ENCODE results near the gene TSGA10IP.

DNA sequence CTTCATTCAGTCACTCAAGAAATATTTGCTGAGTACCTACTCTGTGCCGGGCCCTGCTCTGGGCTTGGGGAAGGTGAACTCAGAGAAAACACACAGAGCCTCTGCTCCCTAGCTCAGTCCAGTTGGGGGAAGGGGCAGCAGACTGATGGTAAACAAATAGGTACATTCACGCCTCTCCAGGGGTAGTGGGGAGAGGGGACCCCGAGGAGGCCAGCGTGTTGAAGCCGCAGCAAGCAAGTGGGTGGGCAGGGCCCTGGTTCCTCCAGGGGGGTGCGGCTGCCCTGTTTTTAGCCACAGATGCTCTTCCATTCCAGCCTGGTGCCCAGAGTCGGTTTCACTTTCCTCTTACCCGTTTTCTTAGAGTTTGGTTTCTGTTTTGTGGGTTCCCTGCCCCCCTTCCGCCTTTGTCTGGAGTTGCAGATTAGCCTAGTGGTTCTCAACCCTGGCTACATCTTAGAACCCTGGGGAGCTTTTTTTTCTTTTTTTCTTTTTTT lies 17.3 kb upstream of the TSGA10IP start:
- TF ChIP-seq, protein P1, sequence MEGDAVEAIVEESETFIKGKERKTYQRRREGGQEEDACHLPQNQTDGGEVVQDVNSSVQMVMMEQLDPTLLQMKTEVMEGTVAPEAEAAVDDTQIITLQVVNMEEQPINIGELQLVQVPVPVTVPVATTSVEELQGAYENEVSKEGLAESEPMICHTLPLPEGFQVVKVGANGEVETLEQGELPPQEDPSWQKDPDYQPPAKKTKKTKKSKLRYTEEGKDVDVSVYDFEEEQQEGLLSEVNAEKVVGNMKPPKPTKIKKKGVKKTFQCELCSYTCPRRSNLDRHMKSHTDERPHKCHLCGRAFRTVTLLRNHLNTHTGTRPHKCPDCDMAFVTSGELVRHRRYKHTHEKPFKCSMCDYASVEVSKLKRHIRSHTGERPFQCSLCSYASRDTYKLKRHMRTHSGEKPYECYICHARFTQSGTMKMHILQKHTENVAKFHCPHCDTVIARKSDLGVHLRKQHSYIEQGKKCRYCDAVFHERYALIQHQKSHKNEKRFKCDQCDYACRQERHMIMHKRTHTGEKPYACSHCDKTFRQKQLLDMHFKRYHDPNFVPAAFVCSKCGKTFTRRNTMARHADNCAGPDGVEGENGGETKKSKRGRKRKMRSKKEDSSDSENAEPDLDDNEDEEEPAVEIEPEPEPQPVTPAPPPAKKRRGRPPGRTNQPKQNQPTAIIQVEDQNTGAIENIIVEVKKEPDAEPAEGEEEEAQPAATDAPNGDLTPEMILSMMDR (conservative IDR thresholded peaks at IDR 0.05; ENCODE audit: low read depth in 2 of 2) = no peak
- TF ChIP-seq EZH2 (IDR thresholded peaks at IDR 0.05; ENCODE audit: low read depth, unreplicated experiment) (no peak), EZH2phosphoT487 (IDR thresholded peaks at IDR 0.05; ENCODE audit: unreplicated experiment) (no peak), POLR2AphosphoS5 (IDR thresholded peaks at IDR 0.05; ENCODE audit: low read depth) (no peak), JUNB (IDR thresholded peaks at IDR 0.05; ENCODE audit: unreplicated experiment) (no peak), CREB1 (CRISPR knock-in tag; IDR thresholded peaks at IDR 0.05; ENCODE audit: low read depth) (no peak), ZNF114 (CRISPR knock-in tag; IDR thresholded peaks at IDR 0.05) (no peak), ZNF331 (CRISPR knock-in tag; IDR thresholded peaks at IDR 0.05; ENCODE audit: low read depth) (no peak), NANOG (IDR thresholded peaks at IDR 0.05; ENCODE audit: borderline replicate concordance) (no peak)
- TF ChIP-seq, protein P2, sequence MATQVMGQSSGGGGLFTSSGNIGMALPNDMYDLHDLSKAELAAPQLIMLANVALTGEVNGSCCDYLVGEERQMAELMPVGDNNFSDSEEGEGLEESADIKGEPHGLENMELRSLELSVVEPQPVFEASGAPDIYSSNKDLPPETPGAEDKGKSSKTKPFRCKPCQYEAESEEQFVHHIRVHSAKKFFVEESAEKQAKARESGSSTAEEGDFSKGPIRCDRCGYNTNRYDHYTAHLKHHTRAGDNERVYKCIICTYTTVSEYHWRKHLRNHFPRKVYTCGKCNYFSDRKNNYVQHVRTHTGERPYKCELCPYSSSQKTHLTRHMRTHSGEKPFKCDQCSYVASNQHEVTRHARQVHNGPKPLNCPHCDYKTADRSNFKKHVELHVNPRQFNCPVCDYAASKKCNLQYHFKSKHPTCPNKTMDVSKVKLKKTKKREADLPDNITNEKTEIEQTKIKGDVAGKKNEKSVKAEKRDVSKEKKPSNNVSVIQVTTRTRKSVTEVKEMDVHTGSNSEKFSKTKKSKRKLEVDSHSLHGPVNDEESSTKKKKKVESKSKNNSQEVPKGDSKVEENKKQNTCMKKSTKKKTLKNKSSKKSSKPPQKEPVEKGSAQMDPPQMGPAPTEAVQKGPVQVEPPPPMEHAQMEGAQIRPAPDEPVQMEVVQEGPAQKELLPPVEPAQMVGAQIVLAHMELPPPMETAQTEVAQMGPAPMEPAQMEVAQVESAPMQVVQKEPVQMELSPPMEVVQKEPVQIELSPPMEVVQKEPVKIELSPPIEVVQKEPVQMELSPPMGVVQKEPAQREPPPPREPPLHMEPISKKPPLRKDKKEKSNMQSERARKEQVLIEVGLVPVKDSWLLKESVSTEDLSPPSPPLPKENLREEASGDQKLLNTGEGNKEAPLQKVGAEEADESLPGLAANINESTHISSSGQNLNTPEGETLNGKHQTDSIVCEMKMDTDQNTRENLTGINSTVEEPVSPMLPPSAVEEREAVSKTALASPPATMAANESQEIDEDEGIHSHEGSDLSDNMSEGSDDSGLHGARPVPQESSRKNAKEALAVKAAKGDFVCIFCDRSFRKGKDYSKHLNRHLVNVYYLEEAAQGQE (IDR thresholded peaks at IDR 0.05; ENCODE audit: unreplicated experiment) = no peak
- TF ChIP-seq, protein P3, sequence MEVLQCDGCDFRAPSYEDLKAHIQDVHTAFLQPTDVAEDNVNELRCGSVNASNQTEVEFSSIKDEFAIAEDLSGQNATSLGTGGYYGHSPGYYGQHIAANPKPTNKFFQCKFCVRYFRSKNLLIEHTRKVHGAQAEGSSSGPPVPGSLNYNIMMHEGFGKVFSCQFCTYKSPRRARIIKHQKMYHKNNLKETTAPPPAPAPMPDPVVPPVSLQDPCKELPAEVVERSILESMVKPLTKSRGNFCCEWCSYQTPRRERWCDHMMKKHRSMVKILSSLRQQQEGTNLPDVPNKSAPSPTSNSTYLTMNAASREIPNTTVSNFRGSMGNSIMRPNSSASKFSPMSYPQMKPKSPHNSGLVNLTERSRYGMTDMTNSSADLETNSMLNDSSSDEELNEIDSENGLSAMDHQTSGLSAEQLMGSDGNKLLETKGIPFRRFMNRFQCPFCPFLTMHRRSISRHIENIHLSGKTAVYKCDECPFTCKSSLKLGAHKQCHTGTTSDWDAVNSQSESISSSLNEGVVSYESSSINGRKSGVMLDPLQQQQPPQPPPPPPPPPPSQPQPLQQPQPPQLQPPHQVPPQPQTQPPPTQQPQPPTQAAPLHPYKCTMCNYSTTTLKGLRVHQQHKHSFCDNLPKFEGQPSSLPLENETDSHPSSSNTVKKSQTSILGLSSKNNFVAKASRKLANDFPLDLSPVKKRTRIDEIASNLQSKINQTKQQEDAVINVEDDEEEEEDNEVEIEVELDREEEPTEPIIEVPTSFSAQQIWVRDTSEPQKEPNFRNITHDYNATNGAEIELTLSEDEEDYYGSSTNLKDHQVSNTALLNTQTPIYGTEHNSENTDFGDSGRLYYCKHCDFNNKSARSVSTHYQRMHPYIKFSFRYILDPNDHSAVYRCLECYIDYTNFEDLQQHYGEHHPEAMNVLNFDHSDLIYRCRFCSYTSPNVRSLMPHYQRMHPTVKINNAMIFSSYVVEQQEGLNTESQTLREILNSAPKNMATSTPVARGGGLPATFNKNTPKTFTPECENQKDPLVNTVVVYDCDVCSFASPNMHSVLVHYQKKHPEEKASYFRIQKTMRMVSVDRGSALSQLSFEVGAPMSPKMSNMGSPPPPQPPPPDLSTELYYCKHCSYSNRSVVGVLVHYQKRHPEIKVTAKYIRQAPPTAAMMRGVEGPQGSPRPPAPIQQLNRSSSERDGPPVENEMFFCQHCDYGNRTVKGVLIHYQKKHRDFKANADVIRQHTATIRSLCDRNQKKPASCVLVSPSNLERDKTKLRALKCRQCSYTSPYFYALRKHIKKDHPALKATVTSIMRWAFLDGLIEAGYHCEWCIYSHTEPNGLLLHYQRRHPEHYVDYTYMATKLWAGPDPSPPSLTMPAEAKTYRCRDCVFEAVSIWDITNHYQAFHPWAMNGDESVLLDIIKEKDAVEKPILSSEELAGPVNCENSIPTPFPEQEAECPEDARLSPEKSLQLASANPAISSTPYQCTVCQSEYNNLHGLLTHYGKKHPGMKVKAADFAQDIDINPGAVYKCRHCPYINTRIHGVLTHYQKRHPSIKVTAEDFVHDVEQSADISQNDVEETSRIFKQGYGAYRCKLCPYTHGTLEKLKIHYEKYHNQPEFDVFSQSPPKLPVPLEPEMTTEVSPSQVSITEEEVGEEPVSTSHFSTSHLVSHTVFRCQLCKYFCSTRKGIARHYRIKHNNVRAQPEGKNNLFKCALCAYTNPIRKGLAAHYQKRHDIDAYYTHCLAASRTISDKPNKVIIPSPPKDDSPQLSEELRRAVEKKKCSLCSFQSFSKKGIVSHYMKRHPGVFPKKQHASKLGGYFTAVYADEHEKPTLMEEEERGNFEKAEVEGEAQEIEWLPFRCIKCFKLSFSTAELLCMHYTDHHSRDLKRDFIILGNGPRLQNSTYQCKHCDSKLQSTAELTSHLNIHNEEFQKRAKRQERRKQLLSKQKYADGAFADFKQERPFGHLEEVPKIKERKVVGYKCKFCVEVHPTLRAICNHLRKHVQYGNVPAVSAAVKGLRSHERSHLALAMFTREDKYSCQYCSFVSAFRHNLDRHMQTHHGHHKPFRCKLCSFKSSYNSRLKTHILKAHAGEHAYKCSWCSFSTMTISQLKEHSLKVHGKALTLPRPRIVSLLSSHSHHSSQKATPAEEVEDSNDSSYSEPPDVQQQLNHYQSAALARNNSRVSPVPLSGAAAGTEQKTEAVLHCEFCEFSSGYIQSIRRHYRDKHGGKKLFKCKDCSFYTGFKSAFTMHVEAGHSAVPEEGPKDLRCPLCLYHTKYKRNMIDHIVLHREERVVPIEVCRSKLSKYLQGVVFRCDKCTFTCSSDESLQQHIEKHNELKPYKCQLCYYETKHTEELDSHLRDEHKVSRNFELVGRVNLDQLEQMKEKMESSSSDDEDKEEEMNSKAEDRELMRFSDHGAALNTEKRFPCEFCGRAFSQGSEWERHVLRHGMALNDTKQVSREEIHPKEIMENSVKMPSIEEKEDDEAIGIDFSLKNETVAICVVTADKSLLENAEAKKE (CRISPR knock-in tag; IDR thresholded peaks at IDR 0.05) = no peak
- TF ChIP-seq, protein P4, sequence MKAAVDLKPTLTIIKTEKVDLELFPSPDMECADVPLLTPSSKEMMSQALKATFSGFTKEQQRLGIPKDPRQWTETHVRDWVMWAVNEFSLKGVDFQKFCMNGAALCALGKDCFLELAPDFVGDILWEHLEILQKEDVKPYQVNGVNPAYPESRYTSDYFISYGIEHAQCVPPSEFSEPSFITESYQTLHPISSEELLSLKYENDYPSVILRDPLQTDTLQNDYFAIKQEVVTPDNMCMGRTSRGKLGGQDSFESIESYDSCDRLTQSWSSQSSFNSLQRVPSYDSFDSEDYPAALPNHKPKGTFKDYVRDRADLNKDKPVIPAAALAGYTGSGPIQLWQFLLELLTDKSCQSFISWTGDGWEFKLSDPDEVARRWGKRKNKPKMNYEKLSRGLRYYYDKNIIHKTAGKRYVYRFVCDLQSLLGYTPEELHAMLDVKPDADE (IDR thresholded peaks at IDR 0.05) = no peak
